SU-DHL-6 (cell line): Measurements from ENCODE around the gene ARHGAP6.

Source experiments
- H2AFZ ChIP-seq: fragments of 200-600 bp; sonication (generic); 2 replicates; pipeline ENCODE4 v1.6.1; 2014; ENCODE audit warnings: low read depth, mild to moderate bottlenecking, moderate library complexity, mixed read lengths, antibody characterized with exemption, low read length; ENCODE audit not compliant: severe bottlenecking
- H3F3A ChIP-seq: fragments of 200-600 bp; shearing (Covaris generic); 2 replicates; pipeline ENCODE4 v1.6.0; 2016; ENCODE audit warnings: antibody characterized with exemption, mild to moderate bottlenecking; ENCODE audit not compliant: insufficient read depth
- H3K27ac ChIP-seq: fragments of 200-600 bp; sonication (generic); 2 replicates; pipeline ENCODE4 v1.5.1; 2016; ENCODE audit warnings: low read depth, mild to moderate bottlenecking, low read length, moderate library complexity, mixed read lengths
- H3K27me3 ChIP-seq: fragments of 200-600 bp; sonication (generic), shearing (Covaris generic); 2 replicates; pipeline ENCODE4 v1.6.0; 2014; ENCODE audit warnings: mild to moderate bottlenecking, low read length
- H3K36me3 ChIP-seq: fragments of 200-600 bp; sonication (generic); 2 replicates; pipeline ENCODE4 v1.6.1; 2014; ENCODE audit warnings: mild to moderate bottlenecking, low read length, mixed read lengths
- H3K4me2 ChIP-seq: fragments of 300-600, 200-600 bp; shearing (Covaris generic), sonication (generic); 2 replicates; pipeline ENCODE4 v1.6.0; 2014; ENCODE audit warnings: low read length, low read depth, mild to moderate bottlenecking; ENCODE audit not compliant: poor library complexity, severe bottlenecking
- H3K4me3 ChIP-seq: fragments of 200-600 bp; sonication (generic); 2 replicates; pipeline ENCODE4 v1.5.1; 2014; ENCODE audit warnings: antibody characterized with exemption, low read length, mild to moderate bottlenecking, mixed read lengths; ENCODE audit not compliant: insufficient read depth, poor library complexity, severe bottlenecking
- H3K79me2 ChIP-seq: fragments of 200-600 bp; sonication (generic); 2 replicates; pipeline ENCODE4 v1.6.1; 2014; ENCODE audit warnings: mild to moderate bottlenecking, low read length, moderate library complexity; ENCODE audit not compliant: insufficient read depth
- H3K9ac ChIP-seq: fragments of 200-600 bp; sonication (generic); 2 replicates; pipeline ENCODE4 v1.7.0; 2014; ENCODE audit warnings: mild to moderate bottlenecking, low read length
- H3K9me2 ChIP-seq: fragments of 200-600 bp; sonication (generic); replicated peaks from 2 replicates; pipeline ENCODE4 v1.6.1; 2014; ENCODE audit warnings: low read length; ENCODE audit not compliant: insufficient read depth
- H3K9me3 ChIP-seq: fragments of 200-600 bp; sonication (generic); 2 replicates; pipeline ENCODE4 v1.6.1; 2014; ENCODE audit warnings: low read length, mixed read lengths; ENCODE audit not compliant: insufficient read depth
- H4K20me1 ChIP-seq: fragments of 200-600 bp; sonication (generic); 2 replicates; pipeline ENCODE4 v1.6.1; 2014; ENCODE audit warnings: low read depth, mild to moderate bottlenecking, antibody characterized with exemption, low read length, moderate library complexity, mixed read lengths
- CTCF ChIP-seq: fragments of 200-600 bp; sonication (generic); IDR thresholded peaks from one replicate; pipeline ENCODE4 v1.5.1; 2017; ENCODE audit warnings: antibody characterized with exemption, mild to moderate bottlenecking, low read length, moderate library complexity; ENCODE audit not compliant: insufficient read depth, poor library complexity, severe bottlenecking
- EZH2phosphoT487 ChIP-seq: fragments of 200-600 bp; sonication (generic), shearing (Covaris generic); conservative IDR thresholded peaks from 2 replicates; pipeline ENCODE4 v1.6.1; 2018; ENCODE audit warnings: mild to moderate bottlenecking, antibody characterized with exemption, low read length, moderate library complexity, mixed read lengths

The ARHGAP6 gene

GRCh38 chrX:11172415-11172814, 493.3 kb downstream of the ARHGAP6 start:
- no peaks in the 10 kb centered on the region for H3K27me3 ChIP-seq
- H3K36me3 ChIP-seq = no peaks in the 10 kb centered on the region
- H3K9me2 ChIP-seq = no peaks in the 10 kb centered on the region
- no peaks in the 10 kb centered on the region for H3K79me2 ChIP-seq
- no peak overlapping the region for H2AFZ ChIP-seq
- no peak overlapping the region for H3K9ac ChIP-seq
- H4K20me1 ChIP-seq = no peaks in the 10 kb centered on the region
- H3K4me2 ChIP-seq = no peak overlapping the region
- H3K9me3 ChIP-seq = no peaks in the 10 kb centered on the region
- no peak for TF ChIP-seq CTCF
- no peak for TF ChIP-seq EZH2phosphoT487
- no peak overlapping the region for H3K4me3 ChIP-seq
- no peaks in the 10 kb centered on the region for H3F3A ChIP-seq
- H3K27ac ChIP-seq = no peak overlapping the region

GRCh38 chrX:11171956-11172355, 493.8 kb downstream of the ARHGAP6 start:
- TF ChIP-seq CTCF (no peak), EZH2phosphoT487 (no peak)
- H3K9me2 ChIP-seq = no peaks in the 10 kb centered on the region
- no peak overlapping the region for H3K27ac ChIP-seq
- H3K9ac ChIP-seq = no peak overlapping the region
- no peaks in the 10 kb centered on the region for H3F3A ChIP-seq
- H3K4me2 ChIP-seq = no peak overlapping the region
- no peaks in the 10 kb centered on the region for H3K36me3 ChIP-seq
- H3K79me2 ChIP-seq = no peaks in the 10 kb centered on the region
- no peaks in the 10 kb centered on the region for H3K9me3 ChIP-seq
- H3K4me3 ChIP-seq = no peak overlapping the region
- no peak overlapping the region for H2AFZ ChIP-seq
- no peaks in the 10 kb centered on the region for H4K20me1 ChIP-seq
- no peaks in the 10 kb centered on the region for H3K27me3 ChIP-seq

- Histone ChIP-seq H3K9me2 (no peaks in the 10 kb centered on the region), H3K27me3 (no peaks in the 10 kb centered on the region), H3K4me2 (no peak overlapping the region), H3K9ac (no peak overlapping the region), H3K4me3 (no peak overlapping the region), H3K79me2 (no peaks in the 10 kb centered on the region), H3K9me3 (no peaks in the 10 kb centered on the region), H4K20me1 (no peaks in the 10 kb centered on the region), H3K36me3 (no peaks in the 10 kb centered on the region), H3F3A (no peaks in the 10 kb centered on the region), H3K27ac (no peak overlapping the region), H2AFZ (no peak overlapping the region)
- TF ChIP-seq EZH2phosphoT487 (no peak), CTCF (no peak)
Measured at GRCh38 chrX:11164433-11164832, 501.3 kb downstream of the ARHGAP6 start.

- Histone ChIP-seq H3K79me2 (no peaks in the 10 kb centered on the region), H3F3A (no peaks in the 10 kb centered on the region), H4K20me1 (no peaks in the 10 kb centered on the region), H3K27me3 (no peaks in the 10 kb centered on the region), H3K9me3 (no peaks in the 10 kb centered on the region), H3K9ac (no peak overlapping the region), H3K36me3 (no peaks in the 10 kb centered on the region), H3K27ac (no peak overlapping the region), H3K9me2 (no peaks in the 10 kb centered on the region), H2AFZ (no peak overlapping the region), H3K4me3 (no peak overlapping the region), H3K4me2 (no peak overlapping the region)
- TF ChIP-seq EZH2phosphoT487 (no peak), CTCF (no peak)
Measured at GRCh38 chrX:11159149-11159548, 506.6 kb downstream of the ARHGAP6 start.
